Neural cell (in vitro differentiated cells): Measurements from ENCODE around the gene IER3. TPM values are rescaled to one million over a fixed set of nuclear protein-coding genes. Genes with fewer than 3 reads are reported as not detected.

Experiments used
- H2AFZ ChIP-seq: fragments of 200-600, 300-800 bp; sonication (generic), shearing (Covaris generic); 2 replicates; pipeline ENCODE4 v1.6.0; 2014; ENCODE audit warnings: low read depth, mild to moderate bottlenecking, antibody characterized with exemption, low read length, moderate library complexity
- H3F3A ChIP-seq: fragments of 200-600 bp; shearing (Covaris generic); 2 replicates; pipeline ENCODE4 v1.6.1; 2016; ENCODE audit warnings: mild to moderate bottlenecking, moderate library complexity, mixed read lengths, antibody characterized with exemption, low read length; ENCODE audit not compliant: insufficient read depth, poor library complexity, severe bottlenecking
- H3K27ac ChIP-seq: fragments of 200-600, 300-800 bp; sonication (generic), shearing (Covaris generic); 2 replicates; pipeline ENCODE4 v1.5.1; 2014; ENCODE audit warnings: mild to moderate bottlenecking, low read length, moderate library complexity
- H3K27me3 ChIP-seq: fragments of 300-800, 200-600 bp; sonication (generic), shearing (Covaris generic); 2 replicates; pipeline ENCODE4 v1.6.0; 2014; ENCODE audit warnings: mild to moderate bottlenecking, low read depth, low read length, moderate library complexity; ENCODE audit not compliant: insufficient read depth
- H3K36me3 ChIP-seq: fragments of 300-800, 200-600 bp; sonication (generic), shearing (Covaris generic); 2 replicates; pipeline ENCODE4 v1.5.1; 2014; ENCODE audit warnings: mild to moderate bottlenecking, antibody characterized with exemption, low read length, moderate library complexity; ENCODE audit not compliant: insufficient read depth
- H3K4me2 ChIP-seq: fragments of 300-800, 200-600 bp; sonication (generic), shearing (Covaris generic); 2 replicates; pipeline ENCODE4 v1.6.0; 2014; ENCODE audit warnings: mild to moderate bottlenecking, low read length
- H3K4me3 ChIP-seq: fragments of 300-800, 200-600 bp; sonication (generic), shearing (Covaris generic); 2 replicates; pipeline ENCODE4 v1.5.1; 2014; ENCODE audit warnings: mild to moderate bottlenecking, low read length, moderate library complexity
- H3K79me2 ChIP-seq: fragments of 200-600 bp; shearing (Covaris generic); replicated peaks from 2 replicates; pipeline ENCODE4 v1.6.0; 2014; ENCODE audit warnings: mild to moderate bottlenecking, low read length, moderate library complexity; ENCODE audit not compliant: insufficient read depth
- H3K9ac ChIP-seq: fragments of 300-800, 200-600 bp; sonication (generic), shearing (Covaris generic); 2 replicates; pipeline ENCODE4 v1.6.1; 2016; ENCODE audit warnings: mild to moderate bottlenecking, low read length, mixed read lengths
- H3K9me2 ChIP-seq: fragments of 200-600 bp; shearing (Covaris generic); 2 replicates; pipeline ENCODE4 v1.6.1; 2016; ENCODE audit warnings: mild to moderate bottlenecking, low read length, mixed read lengths; ENCODE audit not compliant: insufficient read depth
- H3K9me3 ChIP-seq: fragments of 200-600, 300-800 bp; sonication (generic), shearing (Covaris generic); 2 replicates; pipeline ENCODE4 v1.6.1; 2016; ENCODE audit warnings: mild to moderate bottlenecking, mixed run types, low read length, moderate library complexity, mixed read lengths
- H4K20me1 ChIP-seq: fragments of 200-600 bp; shearing (Covaris generic); 2 replicates; pipeline ENCODE4 v1.6.1; 2016; ENCODE audit warnings: mild to moderate bottlenecking, mixed run types; ENCODE audit not compliant: insufficient read depth
- EP300 ChIP-seq: fragments of 450-650 bp; conservative IDR thresholded peaks from 2 replicates; pipeline ENCODE4 v1.6.1; 2014; ENCODE audit warnings: antibody characterized with exemption, mild to moderate bottlenecking, moderate library complexity; ENCODE audit not compliant: poor library complexity, severe bottlenecking
- EZH2 ChIP-seq: fragments of 200-600, 300-800 bp; shearing (Covaris generic), sonication (generic); IDR thresholded peaks from 2 replicates; pipeline ENCODE4 v1.6.1; 2014; ENCODE audit warnings: antibody characterized with exemption, low read length, borderline replicate concordance, mild to moderate bottlenecking; ENCODE audit not compliant: insufficient read depth, poor library complexity, severe bottlenecking
- MXI1 ChIP-seq: fragments of 450-650 bp; conservative IDR thresholded peaks from 2 replicates; pipeline ENCODE4 v1.6.1; 2014; ENCODE audit warnings: antibody characterized with exemption, mild to moderate bottlenecking; ENCODE audit not compliant: poor library complexity, severe bottlenecking
- POLR2AphosphoS5 ChIP-seq: IDR thresholded peaks from 2 replicates; pipeline ENCODE4 v1.6.1; 2012
- RAD21 ChIP-seq: fragments of 450-650 bp; conservative IDR thresholded peaks from 2 replicates; pipeline ENCODE4 v1.6.1; 2014; ENCODE audit warnings: antibody characterized with exemption, mild to moderate bottlenecking, moderate library complexity
- SMC3 ChIP-seq: fragments of 450-650 bp; conservative IDR thresholded peaks from 2 replicates; pipeline ENCODE4 v1.6.1; 2014; ENCODE audit warnings: antibody characterized with exemption, mild to moderate bottlenecking, moderate library complexity; ENCODE audit not compliant: poor library complexity
- TAF1 ChIP-seq: IDR thresholded peaks from 2 replicates; pipeline ENCODE4 v1.6.1; 2012; ENCODE audit warnings: low read depth
- polyA plus RNA-seq: library from polyadenylated mRNA; depleted of rRNA; stranded (reverse); fragments of >200 nt; gene quantifications from 2 replicates; pipeline ENCODE4 v1.2.3, GENCODE V29; 2014
- TF ChIP-seq, protein P1 (sequence below): IDR thresholded peaks from 2 replicates; pipeline ENCODE4 v1.6.1; 2012; ENCODE audit warnings: borderline replicate concordance
- TF ChIP-seq, protein P2 (sequence below): fragments of 450-650 bp; IDR thresholded peaks from 2 replicates; pipeline ENCODE4 v1.5.1; 2014; ENCODE audit warnings: antibody characterized with exemption, mild to moderate bottlenecking, moderate library complexity; ENCODE audit not compliant: poor library complexity, severe bottlenecking

Gene IER3
- polyA plus RNA-seq, 1 donor from 2014 or later = 3.0 TPM

DNA sequence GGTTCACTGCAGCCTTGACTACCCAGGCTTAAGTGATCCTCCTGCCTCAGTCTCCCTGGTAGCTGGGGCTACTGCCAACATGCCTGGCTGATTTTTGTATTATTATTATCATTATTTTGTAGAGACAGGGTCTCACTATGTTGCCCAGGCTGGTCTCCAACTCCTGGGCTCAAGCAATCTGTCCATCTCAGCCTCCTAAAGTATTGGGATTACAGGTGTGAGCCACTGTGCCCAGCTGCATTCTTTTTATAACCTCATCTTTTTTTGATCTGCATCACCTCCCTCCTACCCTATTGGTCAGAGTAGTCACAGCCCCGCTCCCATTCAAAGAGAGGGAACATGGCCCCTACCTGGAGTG lies 23.6 kb upstream of the IER3 start:
- Histone ChIP-seq H3K27me3 (no peaks in the 10 kb centered on the region), H3K79me2 (no peaks in the 10 kb centered on the region), H3K9me2 (no peaks in the 10 kb centered on the region), H3K4me3 (no peak overlapping the region), H3F3A (no peaks in the 10 kb centered on the region), H3K36me3 (no peaks in the 10 kb centered on the region), H3K9ac (no peak overlapping the region), H2AFZ (no peak overlapping the region), H3K4me2 (no peak overlapping the region), H3K27ac (no peak overlapping the region), H4K20me1 (no peaks in the 10 kb centered on the region), H3K9me3 (no peaks in the 10 kb centered on the region)
- TF ChIP-seq EP300 = no peak
- TF ChIP-seq POLR2AphosphoS5 = no peak
- TF ChIP-seq, protein P1, sequence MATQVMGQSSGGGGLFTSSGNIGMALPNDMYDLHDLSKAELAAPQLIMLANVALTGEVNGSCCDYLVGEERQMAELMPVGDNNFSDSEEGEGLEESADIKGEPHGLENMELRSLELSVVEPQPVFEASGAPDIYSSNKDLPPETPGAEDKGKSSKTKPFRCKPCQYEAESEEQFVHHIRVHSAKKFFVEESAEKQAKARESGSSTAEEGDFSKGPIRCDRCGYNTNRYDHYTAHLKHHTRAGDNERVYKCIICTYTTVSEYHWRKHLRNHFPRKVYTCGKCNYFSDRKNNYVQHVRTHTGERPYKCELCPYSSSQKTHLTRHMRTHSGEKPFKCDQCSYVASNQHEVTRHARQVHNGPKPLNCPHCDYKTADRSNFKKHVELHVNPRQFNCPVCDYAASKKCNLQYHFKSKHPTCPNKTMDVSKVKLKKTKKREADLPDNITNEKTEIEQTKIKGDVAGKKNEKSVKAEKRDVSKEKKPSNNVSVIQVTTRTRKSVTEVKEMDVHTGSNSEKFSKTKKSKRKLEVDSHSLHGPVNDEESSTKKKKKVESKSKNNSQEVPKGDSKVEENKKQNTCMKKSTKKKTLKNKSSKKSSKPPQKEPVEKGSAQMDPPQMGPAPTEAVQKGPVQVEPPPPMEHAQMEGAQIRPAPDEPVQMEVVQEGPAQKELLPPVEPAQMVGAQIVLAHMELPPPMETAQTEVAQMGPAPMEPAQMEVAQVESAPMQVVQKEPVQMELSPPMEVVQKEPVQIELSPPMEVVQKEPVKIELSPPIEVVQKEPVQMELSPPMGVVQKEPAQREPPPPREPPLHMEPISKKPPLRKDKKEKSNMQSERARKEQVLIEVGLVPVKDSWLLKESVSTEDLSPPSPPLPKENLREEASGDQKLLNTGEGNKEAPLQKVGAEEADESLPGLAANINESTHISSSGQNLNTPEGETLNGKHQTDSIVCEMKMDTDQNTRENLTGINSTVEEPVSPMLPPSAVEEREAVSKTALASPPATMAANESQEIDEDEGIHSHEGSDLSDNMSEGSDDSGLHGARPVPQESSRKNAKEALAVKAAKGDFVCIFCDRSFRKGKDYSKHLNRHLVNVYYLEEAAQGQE = no peak
- no peak for TF ChIP-seq MXI1
- no peak for TF ChIP-seq RAD21
- TF ChIP-seq, protein P2, sequence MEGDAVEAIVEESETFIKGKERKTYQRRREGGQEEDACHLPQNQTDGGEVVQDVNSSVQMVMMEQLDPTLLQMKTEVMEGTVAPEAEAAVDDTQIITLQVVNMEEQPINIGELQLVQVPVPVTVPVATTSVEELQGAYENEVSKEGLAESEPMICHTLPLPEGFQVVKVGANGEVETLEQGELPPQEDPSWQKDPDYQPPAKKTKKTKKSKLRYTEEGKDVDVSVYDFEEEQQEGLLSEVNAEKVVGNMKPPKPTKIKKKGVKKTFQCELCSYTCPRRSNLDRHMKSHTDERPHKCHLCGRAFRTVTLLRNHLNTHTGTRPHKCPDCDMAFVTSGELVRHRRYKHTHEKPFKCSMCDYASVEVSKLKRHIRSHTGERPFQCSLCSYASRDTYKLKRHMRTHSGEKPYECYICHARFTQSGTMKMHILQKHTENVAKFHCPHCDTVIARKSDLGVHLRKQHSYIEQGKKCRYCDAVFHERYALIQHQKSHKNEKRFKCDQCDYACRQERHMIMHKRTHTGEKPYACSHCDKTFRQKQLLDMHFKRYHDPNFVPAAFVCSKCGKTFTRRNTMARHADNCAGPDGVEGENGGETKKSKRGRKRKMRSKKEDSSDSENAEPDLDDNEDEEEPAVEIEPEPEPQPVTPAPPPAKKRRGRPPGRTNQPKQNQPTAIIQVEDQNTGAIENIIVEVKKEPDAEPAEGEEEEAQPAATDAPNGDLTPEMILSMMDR = no peak
- TF ChIP-seq TAF1 = no peak
- TF ChIP-seq EZH2 = no peak
- no peak for TF ChIP-seq SMC3

DNA sequence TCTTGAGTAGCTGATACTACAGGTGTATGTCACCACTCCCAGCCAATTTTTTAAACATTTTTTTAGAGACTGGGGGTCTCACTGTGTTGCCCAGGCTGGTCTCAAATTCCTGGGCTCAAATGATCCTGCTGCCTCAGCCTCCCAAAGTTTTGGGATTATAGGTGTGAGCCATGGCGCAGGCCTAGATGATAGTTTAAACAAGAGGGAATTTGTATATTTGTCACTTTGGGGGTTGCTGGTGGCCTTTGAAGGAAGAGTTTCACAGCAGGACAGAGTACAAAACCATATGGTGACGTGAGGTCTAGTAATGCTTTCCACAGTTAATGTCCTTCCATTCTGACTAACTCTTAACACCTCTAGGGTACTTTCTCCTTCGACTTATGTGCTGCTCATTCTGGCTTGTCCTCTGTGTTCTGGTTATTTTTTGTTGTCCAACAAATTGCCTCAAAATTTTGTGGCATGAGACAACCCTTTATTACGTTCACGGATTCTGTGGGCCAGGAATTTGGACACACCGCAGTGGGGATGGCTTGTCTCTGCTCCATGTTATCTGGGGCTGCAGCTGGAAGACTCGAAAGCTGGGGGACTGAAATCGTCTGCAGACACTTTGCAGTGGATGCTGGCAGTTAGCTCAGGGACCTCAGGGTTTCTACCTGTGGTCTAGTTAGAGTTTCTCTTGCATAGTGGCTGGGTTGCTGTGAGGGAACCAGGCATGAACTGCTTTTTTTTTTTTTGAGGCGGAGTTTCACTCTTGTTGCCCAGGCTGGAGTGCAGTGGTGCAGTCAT lies 23.0 kb upstream of the IER3 start:
- no peaks in the 10 kb centered on the region for H3K9me2 ChIP-seq
- no peaks in the 10 kb centered on the region for H3K9me3 ChIP-seq
- H3K36me3 ChIP-seq = no peaks in the 10 kb centered on the region
- H3K27me3 ChIP-seq = no peaks in the 10 kb centered on the region
- no peaks in the 10 kb centered on the region for H3K79me2 ChIP-seq
- H2AFZ ChIP-seq = no peak overlapping the region
- TF ChIP-seq SMC3 = no peak
- TF ChIP-seq RAD21 = no peak
- no peak for TF ChIP-seq EP300
- TF ChIP-seq, protein P1 = no peak
- TF ChIP-seq POLR2AphosphoS5 = no peak
- TF ChIP-seq, protein P2 = no peak
- no peak for TF ChIP-seq TAF1
- H3K4me2 ChIP-seq = no peak overlapping the region
- no peak overlapping the region for H3K27ac ChIP-seq
- H3F3A ChIP-seq = no peaks in the 10 kb centered on the region
- no peak overlapping the region for H3K9ac ChIP-seq
- H4K20me1 ChIP-seq = no peaks in the 10 kb centered on the region
- H3K4me3 ChIP-seq = no peak overlapping the region
